IMR-90 (cell line): Measurements from ENCODE around the gene OR51D1. TPM values are rescaled to one million over a fixed set of nuclear protein-coding genes. Genes with fewer than 3 reads are reported as not detected.

ENCODE experiments used
- ATAC-seq: fragments of 200-7000 bp; cut with Tn5 transposase; 2 replicates; pipeline ENCODE4 v1.9.1; 2020; ENCODE audit warnings: low read depth, mild to moderate bottlenecking, moderate library complexity
- BruUV-seq: library from RNA; stranded (reverse); fragments of 400-500 nt; replicated peaks from 2 replicates; lab custom pipeline; 2021; lab: Mats Ljungman, UMichigan
- CTCF ChIA-PET: fragments of 300-600 bp; formaldehyde crosslinking; extraction: SDS; loops from one replicate; lab custom pipeline; 2021; ENCODE audit warnings: antibody characterized with exemption; lab: Yijun Ruan, JAX
- POLR2A ChIA-PET: fragments of 300-600 bp; sonication (Branson Sonifier 250); formaldehyde crosslinking; loops from one replicate; lab custom pipeline; 2022; ENCODE audit warnings: antibody characterized with exemption; ENCODE audit not compliant: unreplicated experiment; lab: Charles Lee
- DNase-seq: peaks from one replicate; pipeline ENCODE4 v3.0.0; 2013
- H2AFZ ChIP-seq: replicated peaks from 2 replicates; pipeline ENCODE3; 2013; ENCODE audit warnings: low read length, mild to moderate bottlenecking; ENCODE audit not compliant: poor library complexity
- H2AK5ac ChIP-seq: 2 replicates; pipeline ENCODE4 v1.6.1; 2013; ENCODE audit warnings: low read depth, low read length, inconsistent platforms
- H2AK9ac ChIP-seq: replicated peaks from 2 replicates; pipeline ENCODE3; 2013; ENCODE audit warnings: mild to moderate bottlenecking, low read depth, low read length, moderate library complexity; ENCODE audit not compliant: poor library complexity
- H2BK120ac ChIP-seq: 2 replicates; pipeline ENCODE4 v1.6.1; 2013; ENCODE audit warnings: low read depth, low read length, inconsistent platforms
- H2BK15ac ChIP-seq: 3 replicates; pipeline ENCODE4 v1.6.1; 2013; ENCODE audit warnings: low read depth, low read length, inconsistent platforms
- H2BK20ac ChIP-seq: 2 replicates; pipeline ENCODE4 v1.6.1; 2013; ENCODE audit warnings: low read depth, mild to moderate bottlenecking, inconsistent platforms, low read length, moderate library complexity
- H2BK5ac ChIP-seq: 2 replicates; pipeline ENCODE4 v1.6.1; 2013; ENCODE audit warnings: mild to moderate bottlenecking, low read depth, low read length, inconsistent platforms; ENCODE audit not compliant: poor library complexity, severe bottlenecking
- H3K14ac ChIP-seq: replicated peaks from 2 replicates; pipeline ENCODE4 v1.6.1; 2013; ENCODE audit warnings: low read depth, low read length, inconsistent platforms
- H3K18ac ChIP-seq: 2 replicates; pipeline ENCODE4 v1.6.1; 2013; ENCODE audit warnings: low read depth, low read length, control low read depth
- H3K23ac ChIP-seq: 2 replicates; pipeline ENCODE4 v1.6.1; 2013; ENCODE audit warnings: low read depth, low read length, inconsistent platforms
- H3K27ac ChIP-seq: 2 replicates; pipeline ENCODE4 v1.5.1; 2013; ENCODE audit warnings: mild to moderate bottlenecking, control low read depth, low read length; ENCODE audit not compliant: insufficient read depth
- H3K27me3 ChIP-seq: 2 replicates; pipeline ENCODE4 v1.6.1; 2013; ENCODE audit warnings: low read length; ENCODE audit not compliant: control insufficient read depth, insufficient read depth
- H3K36me3 ChIP-seq: 2 replicates; pipeline ENCODE4 v1.6.1; 2013; ENCODE audit warnings: low read length, mixed read lengths; ENCODE audit not compliant: control insufficient read depth, insufficient read depth
- H3K4ac ChIP-seq: 2 replicates; pipeline ENCODE4 v1.6.1; 2013; ENCODE audit warnings: low read depth, low read length, inconsistent platforms
- H3K4me1 ChIP-seq: 2 replicates; pipeline ENCODE4 v1.6.1; 2013; ENCODE audit warnings: low read length, mixed read lengths; ENCODE audit not compliant: control insufficient read depth, insufficient read depth
- H3K4me2 ChIP-seq: 2 replicates; pipeline ENCODE4 v1.6.1; 2013; ENCODE audit warnings: low read depth, mild to moderate bottlenecking, control low read depth, low read length, moderate library complexity
- H3K4me3 ChIP-seq: 2 replicates; pipeline ENCODE4 v1.5.1; 2013; ENCODE audit warnings: low read depth, mild to moderate bottlenecking, control low read depth, low read length, moderate library complexity; ENCODE audit not compliant: insufficient read depth
- H3K56ac ChIP-seq: 2 replicates; pipeline ENCODE4 v1.6.1; 2013; ENCODE audit warnings: low read length, inconsistent platforms; ENCODE audit not compliant: insufficient read depth; ENCODE audit errors: extremely low read depth
- H3K79me1 ChIP-seq, 2 experiments: 2 replicates each; pipeline ENCODE4 v1.6.1; 2013; ENCODE audit warnings: low read length in 2 of 2, inconsistent platforms in 1 of 2, low read depth in 1 of 2
- H3K9ac ChIP-seq: 2 replicates; pipeline ENCODE4 v1.6.1; 2013; ENCODE audit warnings: low read depth, low read length, control low read depth
- H3K9me1 ChIP-seq: 2 replicates; pipeline ENCODE4 v1.6.1; 2013; ENCODE audit warnings: low read length, inconsistent platforms; ENCODE audit not compliant: insufficient read depth
- H3K9me3 ChIP-seq: 2 replicates; pipeline ENCODE4 v1.6.1; 2013; ENCODE audit warnings: low read length; ENCODE audit not compliant: control insufficient read depth, insufficient read depth
- H4K20me1 ChIP-seq: 2 replicates; pipeline ENCODE4 v1.6.1; 2013; ENCODE audit warnings: low read length, inconsistent platforms; ENCODE audit not compliant: insufficient read depth
- H4K5ac ChIP-seq: 2 replicates; pipeline ENCODE4 v1.6.1; 2013; ENCODE audit warnings: mild to moderate bottlenecking, low read depth, low read length, control low read depth
- H4K8ac ChIP-seq, 2 experiments: 2 replicates each; pipeline ENCODE4 v1.6.1; 2013; ENCODE audit warnings: low read depth in 2 of 2, low read length in 2 of 2, control low read depth in 1 of 2, inconsistent platforms in 1 of 2
- H4K91ac ChIP-seq: 2 replicates; pipeline ENCODE4 v1.6.1; 2013; ENCODE audit warnings: low read depth, low read length, inconsistent platforms; ENCODE audit not compliant: insufficient read depth
- POLR2A ChIP-seq: IDR thresholded peaks from 2 replicates; pipeline ENCODE4 v1.6.1; 2012; ENCODE audit warnings: mild to moderate bottlenecking, low read depth, low read length
- WGBS, 2 experiments: methylation state at CpG; one replicate each; pipeline versions ENCODE4 v1.1.5 to v1.1.7; 2013; ENCODE audit warnings: missing lambda C conversion rate in 2 of 2; ENCODE audit not compliant: insufficient read length in 1 of 2; ENCODE audit errors: extremely low coverage in 2 of 2; 5-methylcytosine and 5-hydroxymethylcytosine counted together
- dilution Hi-C: fragments of 300-500 bp; cut with HindIII; formaldehyde crosslinking; loops from one replicate; pipeline ENCODE4 v1.14.3; 2018; ENCODE audit warnings: low sequenced_read_pairs; ENCODE audit not compliant: unreplicated experiment
- in situ Hi-C: fragments of 300-500 bp; cut with MboI; formaldehyde crosslinking; loops from 3 replicates; pipeline ENCODE4 v1.14.3; 2019; ENCODE audit warnings: low sequenced_read_pairs, inconsistent platforms, mixed read lengths
- intact Hi-C: fragments of 100-400 bp; cut with micrococcal nuclease; formaldehyde crosslinking; loops from 2 replicates; pipeline ENCODE4 v1.10.0; 2022
- polyA plus RNA-seq, 3 experiments: library from polyadenylated mRNA; depleted of rRNA; stranded (reverse); fragments of >200 nt; gene quantifications; 2 replicates each; pipeline ENCODE4 v1.2.3, GENCODE V29; 2012; ENCODE audit warnings: low replicate concordance in 1 of 3
- total RNA-seq: library from RNA; depleted of rRNA; stranded (reverse); fragments of >200 nt; gene quantifications from 2 replicates; pipeline ENCODE4 v1.2.3, GENCODE V29; 2012

Gene OR51D1
- total and polyA plus RNA-seq, 2 of the 4 experiments (the other 2 are of a cell fraction) = not detected

DNA sequence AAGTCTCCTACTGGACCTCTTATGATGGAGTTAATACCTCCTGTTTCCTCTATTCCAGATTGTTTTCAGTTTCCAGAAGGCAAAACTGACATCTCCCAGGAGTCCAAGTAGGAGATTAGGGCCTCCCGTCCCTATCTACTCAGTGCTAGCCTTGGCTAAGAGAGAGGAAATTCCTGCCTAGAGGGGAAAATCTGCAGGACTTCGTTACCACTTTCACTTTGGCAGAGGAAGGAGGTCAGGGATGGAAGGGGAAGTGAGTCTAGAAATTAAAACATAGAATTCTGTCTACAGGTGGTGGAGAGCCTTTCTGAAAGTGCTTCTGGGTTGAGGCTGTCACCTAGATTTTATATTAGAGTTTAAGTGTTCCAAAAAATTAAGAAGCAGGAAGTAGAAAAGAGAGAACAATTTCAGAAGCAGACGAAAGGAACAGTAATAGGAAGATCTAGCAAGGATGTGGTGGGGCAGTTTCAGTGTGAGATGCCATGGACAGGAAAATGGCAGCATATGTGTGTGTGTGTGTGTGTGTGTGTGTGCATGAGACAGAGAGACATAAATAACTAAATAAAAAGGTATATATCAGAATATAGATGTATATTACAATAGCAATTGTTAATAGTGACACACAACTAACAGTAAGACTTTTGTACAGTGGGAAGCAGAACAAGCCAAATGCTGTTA is 26.9 kb upstream of the OR51D1 start:
- dilution Hi-C loops (no loop called here), intact Hi-C loops (no loop called here), in situ Hi-C loops (no loop called here)
- Histone ChIP-seq H3K27me3 (peaks cover 2% of the 10 kb centered on the region; the same call in 1 of the 2 replicates), H3K36me3 (no peaks in the 10 kb centered on the region), H3K4me3 (peak overlapping the region; percentile 15; the same call in 1 of the 2 replicates), H2BK5ac (no peak overlapping the region), H2BK15ac (no peak overlapping the region), H2BK20ac (no peak overlapping the region), H4K20me1 (no peaks in the 10 kb centered on the region), H3K27ac (no peak overlapping the region), H4K5ac (peak overlapping the region; percentile 13), H2AFZ (peak overlapping the region; percentile 71), H2BK120ac (no peak overlapping the region), H2AK9ac (no peak overlapping the region), H4K8ac (peak overlapping the region; percentile 49 to 77; a peak in 3 of 4 replicates), H2AK5ac (no peak overlapping the region), H3K9me3 (no peaks in the 10 kb centered on the region), H3K4me2 (peak overlapping the region; percentile 27), H3K4me1 (peaks cover 7% of the 10 kb centered on the region), H3K79me1 (peaks cover 0 to 8% of the 10 kb centered on the region in 2 experiments; a peak in 3 of 4 replicates), H4K91ac (no peak overlapping the region), H3K18ac (peak overlapping the region; percentile 6; the same call in 1 of the 2 replicates), H3K14ac (no peak overlapping the region), H3K9ac (peak overlapping the region; percentile 53; the same call in 1 of the 2 replicates), H3K56ac (no peak overlapping the region), H3K9me1 (0 out of 2 replicates have a peak, but pooled peaks cover 2% of the 10 kb centered on the region), H3K23ac (no peak overlapping the region), H3K4ac (no peak overlapping the region)
- CTCF ChIA-PET = no interaction called here
- BruUV-seq = no TSS peak
- ATAC-seq = no peak
- WGBS, 2 experiments = no CpG with 5 or more reads among the region's 3 CpGs
- DNase-seq = peak; percentile 5
- no peak for TF ChIP-seq POLR2A
- POLR2A ChIA-PET = no interaction called here
